MM.1S (cell line): Measurements from ENCODE around the gene NTRK3.

ENCODE experiments used
- CTCF ChIP-seq: fragments of 300-600 bp; sonication (generic); IDR thresholded peaks from 2 replicates; pipeline ENCODE4 v1.5.1; 2016; ENCODE audit warnings: antibody characterized with exemption, low read length, mixed read lengths
- EZH2phosphoT487 ChIP-seq: fragments of 300-600 bp; sonication (generic); IDR thresholded peaks from 2 replicates; pipeline ENCODE4 v1.6.1; 2018; ENCODE audit warnings: antibody characterized with exemption, low read length

- TF ChIP-seq CTCF (no peak), EZH2phosphoT487 (no peak)
Observed at GRCh38 chr15:87929841-87930240, 326.7 kb downstream of the NTRK3 start.
